HepG2 (cell line): ENCODE results near the gene CBX7. TPM values are rescaled to one million over a fixed set of nuclear protein-coding genes. Genes with fewer than 3 reads are reported as not detected.

Experiments
- AGO2 ChIP-seq: fragments of 200-400 bp; formaldehyde crosslinking; optimal IDR thresholded peaks from 2 replicates; pipeline ENCODE3; 2017; ENCODE audit warnings: mild to moderate bottlenecking, low read depth, low read length, moderate library complexity
- CBFB ChIP-seq: sonication (generic); formaldehyde crosslinking; IDR thresholded peaks from 2 replicates; pipeline ENCODE4 v1.4.0; 2020; ENCODE audit warnings: missing genetic modification reagents
- CBX1 ChIP-seq: IDR thresholded peaks from one replicate; pipeline ENCODE4 v1.6.1; 2016; ENCODE audit warnings: antibody characterized with exemption, low read depth
- ELF3 ChIP-seq: IDR thresholded peaks from 2 replicates; pipeline ENCODE4 v1.6.1; 2016; ENCODE audit warnings: missing genetic modification reagents, missing compliant biosample characterization
- GATAD2A ChIP-seq: IDR thresholded peaks from 2 replicates; pipeline ENCODE4 v1.6.1; 2016
- GTF2F1 ChIP-seq: fragments of 150-350 bp; IDR thresholded peaks from 2 replicates; pipeline ENCODE4 v1.6.1; 2014; ENCODE audit warnings: low read length
- HMG20B ChIP-seq: conservative IDR thresholded peaks from 2 replicates; pipeline ENCODE4 v1.6.1; 2016; ENCODE audit warnings: missing genetic modification reagents, missing compliant biosample characterization
- HNF4A ChIP-seq: sonication (generic); formaldehyde crosslinking; IDR thresholded peaks from 2 replicates; pipeline ENCODE4 v1.4.0; 2020; ENCODE audit warnings: missing genetic modification reagents
- HNF4G ChIP-seq, 2 experiments: sonication (generic) in 1 of 2; formaldehyde crosslinking in 1 of 2; IDR thresholded peaks; 2 replicates each; pipeline versions ENCODE4 v1.4.0 to v1.6.1; 2011 to 2020; ENCODE audit warnings: borderline replicate concordance in 2 of 2, low read depth in 2 of 2, mild to moderate bottlenecking in 2 of 2, low read length in 1 of 2, missing genetic modification reagents in 1 of 2, moderate library complexity in 1 of 2
- MAFF ChIP-seq: IDR thresholded peaks from 2 replicates; pipeline ENCODE4 v1.6.1; 2011; ENCODE audit warnings: low read depth, low read length, improper control_type of control experiment
- MAFG ChIP-seq: sonication (generic); formaldehyde crosslinking; IDR thresholded peaks from 2 replicates; pipeline ENCODE4 v1.5.1; 2020; ENCODE audit warnings: mild to moderate bottlenecking, missing genetic modification reagents
- MIXL1 ChIP-seq: IDR thresholded peaks from 2 replicates; pipeline ENCODE4 v1.6.1; 2016
- NPAS2 ChIP-seq: sonication (generic); formaldehyde crosslinking; IDR thresholded peaks from 2 replicates; pipeline ENCODE4 v1.8.0; 2022; ENCODE audit warnings: mild to moderate bottlenecking, missing genetic modification reagents, borderline replicate concordance
- RARA ChIP-seq: IDR thresholded peaks from 2 replicates; pipeline ENCODE4 v1.6.1; 2016; ENCODE audit warnings: missing genetic modification reagents, missing compliant biosample characterization
- SRF ChIP-seq: IDR thresholded peaks from 2 replicates; pipeline ENCODE4 v1.6.1; 2011; ENCODE audit warnings: mild to moderate bottlenecking, low read depth, low read length, moderate library complexity
- STAT5B ChIP-seq: sonication (generic); formaldehyde crosslinking; IDR thresholded peaks from 2 replicates; pipeline ENCODE4 v1.4.0; 2020; ENCODE audit warnings: missing genetic modification reagents
- TEAD3 ChIP-seq: optimal IDR thresholded peaks from 2 replicates; pipeline ENCODE3; 2016; ENCODE audit warnings: borderline replicate concordance
- XBP1 ChIP-seq: sonication (generic); formaldehyde crosslinking; IDR thresholded peaks from 2 replicates; pipeline ENCODE4 v1.5.0; 2020; ENCODE audit warnings: missing genetic modification reagents
- ZFP37 ChIP-seq: sonication (generic); formaldehyde crosslinking; IDR thresholded peaks from 2 replicates; pipeline ENCODE4 v1.4.0; 2020; ENCODE audit warnings: missing genetic modification reagents, borderline replicate concordance
- ZFX ChIP-seq: sonication (generic); formaldehyde crosslinking; IDR thresholded peaks from 2 replicates; pipeline ENCODE4 v1.4.0; 2020; ENCODE audit warnings: mild to moderate bottlenecking, low read depth, missing genetic modification reagents, moderate library complexity
- ZNF432 ChIP-seq: sonication (generic); formaldehyde crosslinking; IDR thresholded peaks from 2 replicates; pipeline ENCODE4 v1.5.0; 2020; ENCODE audit warnings: missing genetic modification reagents, mild to moderate bottlenecking, borderline replicate concordance
- ZZZ3 ChIP-seq: sonication (generic); formaldehyde crosslinking; IDR thresholded peaks from 2 replicates; pipeline ENCODE4 v1.4.0; 2020; ENCODE audit warnings: missing genetic modification reagents, mild to moderate bottlenecking, borderline replicate concordance
- polyA plus RNA-seq, 8 experiments: library from polyadenylated mRNA; depleted of rRNA in 3 of 8; stranded (reverse) in 7 of 8; unstranded in 1 of 8; fragments of >200 nt; fragmentation: Illumina TruSeq in 4 of 8; extraction: Trizol in 4 of 8; gene quantifications; 2 replicates each; pipeline versions ENCODE4 v1.2.1 to v1.2.3, GENCODE V29; 2011 to 2016; ENCODE audit warnings: low read depth in 4 of 8, missing spikeins in 1 of 8, mixed read lengths in 1 of 8; ENCODE audit not compliant: insufficient read depth in 1 of 8
- total RNA-seq, 5 experiments: library from RNA; depleted of rRNA; stranded (reverse); fragments of >200 nt; fragmentation: Illumina TruSeq; extraction: Trizol; gene quantifications; 2 replicates each; pipeline ENCODE4 v1.2.3, GENCODE V29; 2016; ENCODE audit warnings: low read depth in 1 of 5
- TF ChIP-seq, protein P1 (sequence below): sonication (generic); formaldehyde crosslinking; IDR thresholded peaks from 2 replicates; pipeline ENCODE4 v1.8.0; 2022; ENCODE audit warnings: missing genetic modification reagents, mild to moderate bottlenecking, inconsistent platforms, borderline replicate concordance
- TF ChIP-seq, protein P2 (sequence below): sonication (generic); formaldehyde crosslinking; IDR thresholded peaks from 2 replicates; pipeline ENCODE4 v1.5.0; 2020; ENCODE audit warnings: missing genetic modification reagents
- TF ChIP-seq, protein P3 (sequence below): IDR thresholded peaks from 2 replicates; pipeline ENCODE4 v1.6.1; 2012; ENCODE audit warnings: low read depth, low read length, improper control_type of control experiment
- TF ChIP-seq, protein P4 (sequence below): sonication (generic); formaldehyde crosslinking; conservative IDR thresholded peaks from 2 replicates; pipeline ENCODE4 v1.5.0; 2020; ENCODE audit warnings: missing genetic modification reagents
- TF ChIP-seq, protein P5 (sequence below): sonication (generic); formaldehyde crosslinking; IDR thresholded peaks from 2 replicates; pipeline ENCODE4 v1.4.0; 2020; ENCODE audit warnings: mild to moderate bottlenecking, missing genetic modification reagents

Gene CBX7
- total and polyA plus RNA-seq, 2 of the 13 experiments (the other 11 are each of a cell fraction or from before 2014, with no cell fraction given): 0.35 to 4.9 TPM

DNA sequence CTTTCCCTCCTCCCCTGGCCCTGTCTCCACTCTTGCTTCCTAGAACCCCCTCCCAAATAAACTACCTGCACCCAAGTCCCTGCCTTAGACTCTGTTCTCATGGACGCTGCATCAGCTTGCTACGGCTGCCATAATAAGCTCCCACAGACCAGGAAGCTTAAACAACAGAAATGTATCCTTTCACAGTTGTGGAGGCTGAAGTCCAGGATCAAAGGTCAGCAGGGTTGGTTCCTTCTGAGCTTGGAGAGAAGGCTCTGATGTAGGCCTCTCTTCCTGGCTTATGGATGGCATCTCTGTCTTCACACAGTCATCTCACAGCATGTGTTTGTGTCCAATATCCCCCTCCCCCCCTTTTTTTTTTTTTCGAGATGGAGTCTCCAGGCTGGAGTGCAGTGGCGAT, 23.4 kb downstream of the CBX7 start (continued):
- no peak for TF ChIP-seq TEAD3 (CRISPR knock-in tag)
- no peak for TF ChIP-seq MIXL1 (CRISPR knock-in tag)
- 0 out of 2 replicates have a peak, but pooled peaks have one; percentile 19 for TF ChIP-seq ZFX
- TF ChIP-seq ELF3: peak; percentile 80
- TF ChIP-seq, protein P1, sequence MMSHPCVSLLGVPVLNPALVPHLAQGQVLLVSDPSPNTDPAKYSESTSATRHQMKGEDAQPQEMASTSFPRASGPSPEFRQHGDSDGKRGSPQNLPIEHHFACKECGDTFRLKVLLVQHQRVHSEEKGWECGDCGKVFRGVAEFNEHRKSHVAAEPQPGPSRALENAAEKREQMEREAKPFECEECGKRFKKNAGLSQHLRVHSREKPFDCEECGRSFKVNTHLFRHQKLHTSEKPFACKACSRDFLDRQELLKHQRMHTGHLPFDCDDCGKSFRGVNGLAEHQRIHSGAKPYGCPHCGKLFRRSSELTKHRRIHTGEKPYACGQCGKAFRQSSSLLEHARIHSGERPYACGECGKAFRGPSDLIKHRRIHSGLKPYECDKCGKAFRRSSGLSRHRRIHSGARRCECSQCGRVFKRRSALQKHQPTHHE: no peak
- TF ChIP-seq STAT5B (CRISPR knock-in tag): no peak
- TF ChIP-seq CBX1: no peak
- no peak for TF ChIP-seq SRF
- TF ChIP-seq GATAD2A: peak; percentile 40
- no peak for TF ChIP-seq MAFG (CRISPR knock-in tag)
- TF ChIP-seq, protein P2, sequence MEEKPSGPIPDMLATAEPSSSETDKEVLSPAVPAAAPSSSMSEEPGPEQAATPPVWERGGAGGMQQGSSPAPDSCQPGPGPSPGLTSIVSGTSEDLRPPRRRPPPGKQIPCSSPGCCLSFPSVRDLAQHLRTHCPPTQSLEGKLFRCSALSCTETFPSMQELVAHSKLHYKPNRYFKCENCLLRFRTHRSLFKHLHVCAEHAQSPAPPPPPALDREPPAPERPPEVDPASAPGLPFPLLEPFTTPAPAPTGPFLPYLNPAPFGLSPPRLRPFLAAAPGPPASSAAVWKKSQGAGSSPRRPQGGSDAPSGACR (CRISPR knock-in tag): no peak
- TF ChIP-seq XBP1 (CRISPR knock-in tag): no peak
- peak; percentile 18; the same call in 1 of the 2 replicates for TF ChIP-seq HNF4G (IDR thresholded peaks at IDR 0.05; ENCODE audit: borderline replicate concordance, low read depth, low read length)
- TF ChIP-seq HNF4G (CRISPR knock-in tag; IDR thresholded peaks at IDR 0.05; ENCODE audit: borderline replicate concordance, low read depth): no peak
- no peak for TF ChIP-seq NPAS2 (CRISPR knock-in tag)
- peak; percentile 70 for TF ChIP-seq HNF4A (CRISPR knock-in tag)
- no peak for TF ChIP-seq CBFB (CRISPR knock-in tag)
- TF ChIP-seq, protein P3, sequence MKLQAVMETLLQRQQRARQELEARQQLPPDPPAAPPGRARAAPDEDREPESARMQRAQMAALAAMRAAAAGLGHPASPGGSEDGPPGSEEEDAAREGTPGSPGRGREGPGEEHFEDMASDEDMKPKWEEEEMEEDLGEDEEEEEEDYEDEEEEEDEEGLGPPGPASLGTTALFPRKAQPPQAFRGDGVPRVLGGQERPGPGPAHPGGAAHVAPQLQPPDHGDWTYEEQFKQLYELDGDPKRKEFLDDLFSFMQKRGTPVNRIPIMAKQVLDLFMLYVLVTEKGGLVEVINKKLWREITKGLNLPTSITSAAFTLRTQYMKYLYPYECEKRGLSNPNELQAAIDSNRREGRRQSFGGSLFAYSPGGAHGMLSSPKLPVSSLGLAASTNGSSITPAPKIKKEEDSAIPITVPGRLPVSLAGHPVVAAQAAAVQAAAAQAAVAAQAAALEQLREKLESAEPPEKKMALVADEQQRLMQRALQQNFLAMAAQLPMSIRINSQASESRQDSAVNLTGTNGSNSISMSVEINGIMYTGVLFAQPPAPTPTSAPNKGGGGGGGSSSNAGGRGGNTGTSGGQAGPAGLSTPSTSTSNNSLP: no peak
- no peak for TF ChIP-seq MAFF
- TF ChIP-seq, protein P4, sequence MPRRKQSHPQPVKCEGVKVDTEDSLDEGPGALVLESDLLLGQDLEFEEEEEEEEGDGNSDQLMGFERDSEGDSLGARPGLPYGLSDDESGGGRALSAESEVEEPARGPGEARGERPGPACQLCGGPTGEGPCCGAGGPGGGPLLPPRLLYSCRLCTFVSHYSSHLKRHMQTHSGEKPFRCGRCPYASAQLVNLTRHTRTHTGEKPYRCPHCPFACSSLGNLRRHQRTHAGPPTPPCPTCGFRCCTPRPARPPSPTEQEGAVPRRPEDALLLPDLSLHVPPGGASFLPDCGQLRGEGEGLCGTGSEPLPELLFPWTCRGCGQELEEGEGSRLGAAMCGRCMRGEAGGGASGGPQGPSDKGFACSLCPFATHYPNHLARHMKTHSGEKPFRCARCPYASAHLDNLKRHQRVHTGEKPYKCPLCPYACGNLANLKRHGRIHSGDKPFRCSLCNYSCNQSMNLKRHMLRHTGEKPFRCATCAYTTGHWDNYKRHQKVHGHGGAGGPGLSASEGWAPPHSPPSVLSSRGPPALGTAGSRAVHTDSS (CRISPR knock-in tag): no peak
- no peak for TF ChIP-seq AGO2
- no peak for TF ChIP-seq ZFP37 (CRISPR knock-in tag)
- 0 out of 2 replicates have a peak, but pooled peaks have one; percentile 8 for TF ChIP-seq RARA
- TF ChIP-seq ZZZ3 (CRISPR knock-in tag): no peak
- TF ChIP-seq, protein P5, sequence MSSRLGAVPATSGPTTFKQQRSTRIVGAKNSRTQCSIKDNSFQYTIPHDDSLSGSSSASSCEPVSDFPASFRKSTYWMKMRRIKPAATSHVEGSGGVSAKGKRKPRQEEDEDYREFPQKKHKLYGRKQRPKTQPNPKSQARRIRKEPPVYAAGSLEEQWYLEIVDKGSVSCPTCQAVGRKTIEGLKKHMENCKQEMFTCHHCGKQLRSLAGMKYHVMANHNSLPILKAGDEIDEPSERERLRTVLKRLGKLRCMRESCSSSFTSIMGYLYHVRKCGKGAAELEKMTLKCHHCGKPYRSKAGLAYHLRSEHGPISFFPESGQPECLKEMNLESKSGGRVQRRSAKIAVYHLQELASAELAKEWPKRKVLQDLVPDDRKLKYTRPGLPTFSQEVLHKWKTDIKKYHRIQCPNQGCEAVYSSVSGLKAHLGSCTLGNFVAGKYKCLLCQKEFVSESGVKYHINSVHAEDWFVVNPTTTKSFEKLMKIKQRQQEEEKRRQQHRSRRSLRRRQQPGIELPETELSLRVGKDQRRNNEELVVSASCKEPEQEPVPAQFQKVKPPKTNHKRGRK (CRISPR knock-in tag): no peak
- no peak for TF ChIP-seq GTF2F1
- TF ChIP-seq HMG20B (CRISPR knock-in tag): no peak
- TF ChIP-seq ZNF432: no peak
